Stimulated activated CD8-positive, alpha-beta memory T cell treated with anti-CD3 and anti-CD28 coated beads, Interleukin-2, amount 100 ng/mL, for 48 hours (primary cell): ENCODE data around the gene CDC42BPA.

Source experiments
- DNase-seq, 2 donors: peaks; one replicate each; pipeline ENCODE4 v3.0.0-alpha.2; 2020; ENCODE audit warnings: low read depth in 2 of 2

CDC42BPA gene

GRCh38 chr1:227335242-227336020, 17.1 kb upstream of the CDC42BPA start:
- DNase-seq = no peak

GRCh38 chr1:227333423-227333822, 15.1 kb upstream of the CDC42BPA start:
- DNase-seq = no peak

GRCh38 chr1:227330279-227331076, 12.2 kb upstream of the CDC42BPA start:
- DNase-seq = no peak

- no peak for DNase-seq
These were observed 10.2 kb upstream of the CDC42BPA start for GRCh38 chr1:227328405-227329019.

GRCh38 chr1:227325156-227325555, 6.9 kb upstream of the CDC42BPA start:
- DNase-seq = no peak

- no peak for DNase-seq
These were observed 5.6 kb upstream of the CDC42BPA start for GRCh38 chr1:227323967-227324268.

GRCh38 chr1:227323171-227323966, 5.1 kb upstream of the CDC42BPA start:
- DNase-seq = no peak

GRCh38 chr1:227322376-227322775, 4.1 kb upstream of the CDC42BPA start:
- DNase-seq = no peak

- no peak for DNase-seq
These were observed 2.7 kb upstream of the CDC42BPA start for GRCh38 chr1:227321035-227321434.

- no peak for DNase-seq
These were observed 2.2 kb upstream of the CDC42BPA start for GRCh38 chr1:227320476-227320875.

GRCh38 chr1:227318853-227319607, 738 bp upstream of the CDC42BPA start:
- no peak for DNase-seq

GRCh38 chr1:227317523-227318015, 723 bp downstream of the CDC42BPA start:
- DNase-seq = no peak

- DNase-seq = no peak
These were observed 1.3 kb downstream of the CDC42BPA start for GRCh38 chr1:227317011-227317451.

GRCh38 chr1:227316456-227316855, 1.8 kb downstream of the CDC42BPA start:
- no peak for DNase-seq

- DNase-seq = no peak
These were observed 2.5 kb downstream of the CDC42BPA start for GRCh38 chr1:227315629-227316346.

- DNase-seq = no peak
These were observed 4.1 kb downstream of the CDC42BPA start for GRCh38 chr1:227314014-227314848.

- no peak for DNase-seq
These were observed 5.8 kb downstream of the CDC42BPA start for GRCh38 chr1:227312361-227313025.

- no peak for DNase-seq
These were observed 6.8 kb downstream of the CDC42BPA start for GRCh38 chr1:227311389-227312001.
